GM19099 (cell line): Measurements from ENCODE around the gene LDHAL6B.

Experiments used
- POLR2A ChIP-seq: IDR thresholded peaks from 3 replicates; pipeline ENCODE4 v1.6.1; 2011; ENCODE audit warnings: low read depth; ENCODE audit not compliant: insufficient read length; ENCODE audit errors: extremely low read depth

The LDHAL6B gene

DNA sequence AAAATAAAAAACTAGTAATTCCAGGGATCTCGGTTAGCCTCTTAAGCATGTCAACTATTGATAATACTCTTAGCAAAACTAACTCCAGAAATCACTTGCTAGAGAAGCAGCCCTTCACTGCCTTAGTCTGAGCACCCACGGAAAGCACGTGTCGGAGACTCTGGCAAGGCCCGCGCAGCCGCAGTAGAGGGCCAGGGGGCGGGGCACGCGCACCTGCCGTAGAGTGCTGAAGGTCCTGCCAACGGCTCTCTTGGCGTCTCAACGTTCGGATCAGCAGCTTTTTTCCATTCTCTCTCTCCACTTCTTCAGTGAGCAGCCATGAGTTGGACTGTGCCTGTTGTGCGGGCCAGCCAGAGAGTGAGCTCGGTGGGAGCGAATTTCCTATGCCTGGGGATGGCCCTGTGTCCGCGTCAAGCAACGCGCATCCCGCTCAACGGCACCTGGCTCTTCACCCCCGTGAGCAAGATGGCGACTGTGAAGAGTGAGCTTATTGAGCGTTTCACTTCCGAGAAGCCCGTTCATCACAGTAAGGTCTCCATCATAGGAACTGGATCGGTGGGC, at the start of gene LDHAL6B:
TSS of gene LDHAL6B (plus strand) at position 221 of the 561 bp plus-strand sequence. CDS start at position 319, 98 bp downstream.
- no peak for TF ChIP-seq POLR2A

DNA sequence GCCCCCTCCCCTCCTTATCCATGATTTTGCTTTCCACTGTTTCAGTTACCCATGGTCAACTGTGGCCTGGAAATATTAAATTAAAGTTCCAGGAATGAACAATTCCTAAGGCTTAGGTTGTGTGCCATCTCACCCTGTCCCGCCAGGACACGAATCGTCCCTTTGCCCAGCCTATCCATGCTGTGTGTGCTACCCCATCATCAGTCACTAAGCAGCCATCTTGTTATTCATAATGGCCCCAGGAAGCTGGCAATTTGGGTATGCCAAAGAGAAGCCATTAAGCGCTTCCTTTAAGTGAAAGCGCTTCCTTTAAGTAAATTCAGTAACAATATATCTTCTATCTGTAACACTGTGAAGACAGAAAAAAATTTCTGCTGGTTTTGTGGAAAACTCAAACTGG, 49.2 kb upstream of the LDHAL6B start:
- no peak for TF ChIP-seq POLR2A

DNA sequence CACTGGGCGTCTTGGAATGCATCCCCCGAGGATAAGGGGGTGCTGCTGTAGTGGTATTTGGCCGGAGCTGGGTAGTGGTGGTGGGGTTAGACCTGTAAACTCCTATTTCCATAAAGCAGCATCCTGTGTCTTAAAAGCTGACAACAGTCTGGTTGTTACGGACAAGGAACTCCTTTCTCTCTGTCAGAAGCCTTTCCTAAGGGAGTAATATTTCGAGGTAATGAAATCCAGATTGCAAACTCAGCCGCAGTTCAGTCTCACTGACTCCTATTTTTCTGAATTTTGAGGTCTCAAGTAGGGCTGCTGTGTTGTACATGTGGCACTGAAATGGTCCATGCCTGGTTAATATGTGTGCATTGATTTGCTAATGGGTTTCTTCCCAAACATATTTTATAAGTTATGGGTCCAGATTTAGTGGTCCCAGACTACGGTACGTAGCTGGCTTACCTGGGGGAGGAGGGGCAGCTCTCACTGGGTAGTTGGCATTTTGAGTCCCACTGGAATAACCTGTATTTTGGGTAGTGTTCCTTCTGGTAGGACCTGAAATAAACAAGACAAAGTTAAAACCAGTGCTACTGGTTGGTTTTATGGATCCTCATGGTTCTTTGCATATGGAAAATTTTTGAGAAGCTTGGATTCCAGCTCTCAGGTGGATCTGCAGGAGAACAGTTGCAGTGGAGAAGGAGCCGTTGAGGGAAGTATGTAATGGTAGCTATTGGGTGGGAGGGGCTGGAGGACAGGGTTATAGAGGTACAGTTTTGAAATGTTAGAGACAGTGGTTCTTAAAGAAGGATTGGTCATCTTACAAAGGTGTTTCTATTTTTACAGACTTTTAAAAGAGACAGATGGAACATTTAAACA, 48.6 kb upstream of the LDHAL6B start:
- TF ChIP-seq POLR2A = no peak

DNA sequence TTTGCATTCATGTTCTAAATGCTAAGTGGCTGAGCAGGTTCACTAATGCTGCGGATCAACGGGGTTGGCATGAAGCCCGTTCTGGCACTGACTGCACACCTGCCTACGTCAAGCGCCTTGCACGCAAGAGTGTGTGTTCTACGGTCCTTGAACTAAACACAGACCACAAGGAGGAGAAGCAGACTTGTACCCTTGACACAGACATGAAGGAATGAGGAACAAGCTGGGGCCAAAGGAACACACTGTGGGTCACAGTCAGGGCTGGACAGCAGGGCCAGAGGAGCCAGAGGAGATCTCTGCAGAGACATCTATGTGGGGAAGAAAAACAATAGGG, 48.0 kb upstream of the LDHAL6B start:
- TF ChIP-seq POLR2A = no peak

GRCh38 chr15:59159210-59159609, 47.4 kb upstream of the LDHAL6B start:
- TF ChIP-seq POLR2A = no peak

DNA sequence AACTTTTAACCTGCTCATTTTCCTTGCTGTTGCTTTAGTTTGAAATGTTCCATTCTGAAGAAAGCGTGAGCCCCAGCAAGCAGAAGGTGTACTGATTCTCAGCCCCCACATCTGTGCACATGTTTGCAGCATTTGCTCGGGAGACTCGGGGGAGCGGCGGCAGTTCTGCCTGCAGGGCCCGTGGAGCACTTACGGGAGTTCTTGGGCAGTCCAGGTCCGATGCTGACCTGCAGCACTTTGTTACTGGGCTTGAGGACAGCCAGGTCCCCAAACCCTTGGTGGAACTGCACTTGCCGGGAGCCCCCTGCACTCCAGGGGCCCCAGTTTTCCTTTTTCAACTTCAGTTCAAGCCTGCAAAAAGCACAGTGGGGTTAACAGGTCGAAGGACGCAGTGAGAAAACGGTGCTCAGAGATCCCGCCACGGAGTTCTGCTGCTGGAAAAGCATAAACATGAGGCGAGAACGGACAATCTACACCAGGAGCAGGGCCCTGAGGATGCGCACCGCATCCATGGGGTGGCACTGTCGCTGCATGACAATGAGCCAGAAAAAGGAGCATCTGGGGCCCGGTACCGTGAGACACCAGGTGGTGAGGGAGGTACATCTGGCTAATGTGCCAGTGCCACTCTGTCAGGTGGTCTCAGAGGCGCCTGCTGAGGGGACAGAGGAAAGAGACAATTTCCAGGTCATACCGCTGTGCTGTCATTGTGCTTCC, 45.6 kb upstream of the LDHAL6B start:
- no peak for TF ChIP-seq POLR2A

GRCh38 chr15:59165726-59166125, 40.9 kb upstream of the LDHAL6B start:
- no peak for TF ChIP-seq POLR2A

DNA sequence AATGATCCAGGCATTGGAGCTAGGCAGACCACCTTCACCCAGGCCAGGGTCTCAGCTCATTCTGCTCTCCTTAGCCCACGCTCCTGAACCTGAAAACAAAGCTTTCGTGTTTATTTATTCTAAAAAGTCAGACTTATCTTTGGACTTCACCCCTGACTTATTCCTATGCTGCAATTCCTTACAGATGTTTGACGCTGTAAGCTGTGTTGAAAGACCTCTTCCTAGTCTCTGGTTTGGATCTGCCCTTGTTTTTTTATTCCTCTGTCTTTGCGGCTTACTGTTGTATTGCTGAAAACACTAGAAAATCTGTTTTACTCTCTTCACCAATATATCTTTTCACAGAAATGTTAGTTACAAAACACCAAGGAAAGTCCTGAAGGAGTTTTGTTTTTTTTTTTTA, 40.5 kb upstream of the LDHAL6B start:
- no peak for TF ChIP-seq POLR2A

GRCh38 chr15:59166601-59167265, 39.9 kb upstream of the LDHAL6B start:
- TF ChIP-seq POLR2A = no peak

DNA sequence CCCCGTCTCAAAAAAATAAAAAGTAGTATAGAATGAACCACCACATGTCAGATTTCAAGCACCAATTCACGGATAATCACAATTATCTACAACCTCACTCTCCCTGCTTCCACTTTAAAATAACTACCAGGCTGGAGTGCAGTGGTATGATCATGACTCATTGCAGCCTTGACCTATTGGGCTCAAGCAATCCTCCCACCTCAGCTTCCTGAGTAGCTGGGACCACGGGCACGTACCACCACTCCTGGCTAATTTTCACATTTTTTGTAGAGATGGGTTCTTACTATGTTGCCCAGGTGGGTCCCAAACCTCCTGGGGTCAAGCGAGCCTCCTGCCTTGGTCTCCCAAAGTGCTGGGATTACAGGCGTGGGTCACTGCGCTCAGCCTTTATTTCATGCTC, 38.1 kb upstream of the LDHAL6B start:
- TF ChIP-seq POLR2A = no peak

GRCh38 chr15:59169251-59169708, 37.4 kb upstream of the LDHAL6B start:
- TF ChIP-seq POLR2A = no peak

- no peak for TF ChIP-seq POLR2A
Measured at GRCh38 chr15:59170295-59171066, 36.2 kb upstream of the LDHAL6B start.

- no peak for TF ChIP-seq POLR2A
Measured at GRCh38 chr15:59171067-59171397, 35.6 kb upstream of the LDHAL6B start.

DNA sequence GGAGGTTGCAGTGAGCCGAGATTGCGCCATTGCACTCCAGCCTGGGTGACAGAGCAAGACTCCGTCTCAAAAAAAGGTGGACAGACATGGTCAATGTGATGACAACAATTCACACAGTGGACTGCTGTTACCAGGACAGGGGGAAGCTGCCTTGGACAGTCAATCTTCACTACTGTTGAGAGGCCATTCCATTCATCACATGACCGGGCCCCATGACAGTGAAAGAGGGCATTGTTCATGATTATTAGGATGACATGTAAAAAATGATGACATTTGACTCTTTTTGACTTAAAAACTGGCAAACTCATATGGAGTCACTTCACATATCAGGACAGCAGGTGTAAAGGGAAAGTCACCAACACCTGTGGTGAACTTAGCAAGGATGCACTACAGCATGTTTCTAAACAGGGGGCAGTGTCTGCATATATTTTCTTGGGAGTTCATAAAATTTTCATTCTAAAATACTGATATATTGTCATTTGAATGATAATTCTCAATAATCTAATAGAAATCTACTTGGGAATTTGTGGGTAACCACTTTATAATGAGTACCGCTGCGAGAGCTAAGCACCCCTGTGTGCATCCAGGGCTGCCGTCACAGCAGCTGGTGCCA, 34.2 kb upstream of the LDHAL6B start:
- no peak for TF ChIP-seq POLR2A
